DMS114 treated with DMSO at 0.1 percent for 48 hours (cell line): Measurements from ENCODE around the gene ADAMTS3.

Experiments
- DNase-seq: peaks from one replicate; lab custom pipeline; 2025; ENCODE audit not compliant: unreplicated experiment; lab: John Stamatoyannopoulos, UW

Gene ADAMTS3

DNA sequence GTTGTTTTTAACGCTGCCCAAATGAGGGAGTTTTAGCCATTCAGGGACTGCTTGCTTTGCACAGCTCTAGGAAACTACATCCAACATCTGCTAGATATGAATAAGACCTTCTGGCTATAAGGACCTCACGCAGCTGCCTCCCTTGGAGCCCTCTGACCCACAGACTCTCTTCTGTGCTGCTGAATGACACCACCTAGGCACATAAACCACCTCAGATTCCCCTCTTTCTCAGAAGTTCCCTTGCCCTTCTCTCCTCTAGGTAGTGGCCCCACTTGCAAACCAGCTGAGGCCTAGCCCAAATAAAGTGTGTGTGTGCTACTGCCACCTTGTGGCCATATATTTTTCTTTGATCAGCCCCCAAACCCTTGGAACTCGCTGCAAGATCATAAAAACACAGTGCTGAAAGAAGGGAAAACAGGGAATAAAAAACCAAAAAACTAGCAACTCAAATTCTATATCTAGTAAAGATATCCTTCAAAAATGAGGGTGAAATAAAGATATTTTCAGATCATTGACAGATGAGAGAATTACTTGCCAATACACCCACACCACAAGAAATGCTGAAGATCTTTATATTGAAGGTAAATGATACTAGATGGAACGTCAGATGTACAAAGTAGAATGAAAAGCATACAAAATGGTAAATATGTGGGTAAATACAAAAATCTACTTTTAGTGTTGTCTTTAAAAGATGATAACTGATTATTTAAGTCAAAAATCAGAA lies 265.9 kb downstream of the ADAMTS3 start:
- no peak for DNase-seq

- no peak for DNase-seq
These were observed 267.3 kb downstream of the ADAMTS3 start for GRCh38 chr4:72301759-72302158.

GRCh38 chr4:72300126-72300525 lies 268.9 kb downstream of the ADAMTS3 start:
- no peak for DNase-seq

- peak; percentile 39 for DNase-seq
These were observed 273.0 kb downstream of the ADAMTS3 start for GRCh38 chr4:72295966-72296557.

- DNase-seq, result no peak
These were observed 278.3 kb downstream of the ADAMTS3 start for GRCh38 chr4:72290737-72291136.

DNA sequence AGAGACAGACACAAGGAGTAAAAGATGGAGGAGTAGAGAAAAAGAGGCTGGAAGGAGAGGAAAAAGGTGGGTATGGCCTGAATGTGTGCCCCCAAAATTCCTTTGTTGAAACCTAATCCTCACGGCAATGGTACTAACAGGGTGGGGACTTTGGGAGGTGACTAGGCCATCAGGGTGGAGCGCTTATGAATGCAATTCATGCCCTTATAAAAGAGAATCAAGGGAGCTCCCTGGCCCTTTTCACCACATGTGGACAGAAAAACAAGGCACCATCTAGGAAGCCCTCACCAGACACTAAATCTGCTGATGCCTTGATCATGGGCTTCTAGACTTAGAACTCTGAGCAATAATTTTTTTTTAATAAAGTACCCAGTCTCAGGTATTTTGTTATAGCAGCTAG lies 282.1 kb downstream of the ADAMTS3 start:
- DNase-seq, result no peak

DNA sequence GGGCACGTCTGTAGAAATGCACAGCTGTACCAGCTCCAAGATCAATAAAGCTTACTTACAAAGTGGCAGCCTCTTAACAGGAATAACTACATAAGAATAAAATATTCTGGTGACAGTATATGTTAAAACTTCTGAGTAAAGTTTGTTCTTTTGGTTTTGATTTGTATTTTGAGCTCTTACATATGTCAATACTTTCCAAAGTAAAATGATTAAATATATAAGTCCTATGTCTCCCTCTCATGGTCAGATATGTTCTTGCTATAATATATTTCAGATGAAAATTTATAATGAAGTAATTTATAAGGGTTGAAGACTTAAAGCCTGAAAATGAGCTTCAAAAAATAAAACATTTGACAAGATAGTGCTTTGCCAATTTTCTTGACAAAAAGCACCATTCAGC lies 282.8 kb downstream of the ADAMTS3 start:
- DNase-seq, result no peak

DNA sequence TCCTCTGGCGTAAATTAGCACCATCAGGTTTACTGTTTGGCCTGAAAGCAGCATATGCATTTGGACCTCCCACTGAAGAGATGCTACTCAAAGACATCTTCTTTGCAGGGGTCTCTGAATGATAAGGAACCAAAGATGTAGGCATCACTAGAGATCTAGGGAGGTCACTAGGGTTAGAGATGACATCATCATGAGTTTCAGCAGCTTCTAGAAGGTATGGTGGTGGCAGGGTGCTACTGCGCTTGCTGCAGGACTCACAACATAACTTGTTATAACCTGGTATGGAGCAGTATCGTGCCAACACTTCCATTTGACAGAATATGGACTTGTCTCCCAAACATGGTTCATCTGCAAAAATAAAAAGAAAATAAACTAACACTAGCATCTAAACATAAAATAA lies 285.7 kb downstream of the ADAMTS3 start:
- no peak for DNase-seq

- no peak for DNase-seq
These were observed 288.8 kb downstream of the ADAMTS3 start for GRCh38 chr4:72280252-72280651.

DNA sequence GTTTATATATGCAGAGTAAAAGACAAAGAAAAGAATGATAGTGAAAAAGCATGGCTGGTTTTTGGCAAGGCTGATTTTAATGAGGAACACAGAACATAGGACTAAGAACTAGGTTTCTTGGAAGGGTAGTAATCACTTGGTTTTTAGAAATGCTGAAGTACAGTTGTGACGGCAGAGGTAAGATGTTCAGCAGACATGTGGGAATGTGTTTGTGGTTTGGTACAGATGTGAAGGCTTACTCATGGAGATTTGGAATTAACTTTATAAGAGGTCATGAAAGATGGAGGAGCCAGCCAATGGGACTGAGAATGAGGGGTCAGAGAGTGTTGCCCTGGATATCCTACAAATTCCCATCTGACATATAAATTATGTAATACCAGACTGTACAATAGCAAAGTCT lies 293.6 kb downstream of the ADAMTS3 start:
- no peak for DNase-seq

DNA sequence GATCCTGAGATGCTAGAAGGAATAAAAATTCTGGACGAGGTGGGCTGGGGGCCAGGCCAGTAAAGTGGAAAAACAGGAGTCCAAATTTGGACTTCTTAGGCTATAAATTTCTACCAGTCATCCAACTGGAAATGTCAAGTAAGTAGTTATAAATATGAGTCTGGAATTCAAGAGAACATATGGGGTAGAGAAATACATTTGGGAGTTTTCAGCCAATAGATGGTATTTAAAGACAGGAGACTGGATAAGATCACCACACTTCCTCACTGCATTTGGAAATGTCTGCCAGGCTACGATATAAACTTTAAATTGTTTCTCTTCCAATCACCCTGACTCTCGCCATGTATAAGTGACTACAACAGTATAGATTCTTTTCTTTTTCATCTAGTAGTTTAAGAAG lies 294.8 kb downstream of the ADAMTS3 start:
- no peak for DNase-seq

DNA sequence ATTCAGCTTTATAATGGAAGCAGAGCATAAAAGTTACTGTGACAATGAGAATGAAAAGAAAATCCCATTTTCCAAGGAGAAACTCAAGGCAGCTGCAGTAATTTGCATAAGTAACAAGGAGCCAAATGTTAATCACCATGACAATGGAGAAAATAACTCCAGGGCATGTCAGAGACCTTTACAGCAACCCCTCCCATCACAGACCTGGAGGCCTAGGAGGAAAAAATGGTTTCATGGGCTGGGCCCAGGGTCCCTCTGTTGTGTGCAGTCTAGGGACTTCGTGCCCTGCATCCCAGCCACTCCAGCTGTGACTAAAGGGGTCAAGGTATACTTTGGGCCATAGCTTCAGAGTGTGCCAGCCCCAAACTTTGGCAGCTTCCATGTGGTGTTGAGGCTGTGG lies 313.8 kb downstream of the ADAMTS3 start:
- no peak for DNase-seq

- no peak for DNase-seq
These were observed 325.4 kb downstream of the ADAMTS3 start for GRCh38 chr4:72243641-72244040.

DNA sequence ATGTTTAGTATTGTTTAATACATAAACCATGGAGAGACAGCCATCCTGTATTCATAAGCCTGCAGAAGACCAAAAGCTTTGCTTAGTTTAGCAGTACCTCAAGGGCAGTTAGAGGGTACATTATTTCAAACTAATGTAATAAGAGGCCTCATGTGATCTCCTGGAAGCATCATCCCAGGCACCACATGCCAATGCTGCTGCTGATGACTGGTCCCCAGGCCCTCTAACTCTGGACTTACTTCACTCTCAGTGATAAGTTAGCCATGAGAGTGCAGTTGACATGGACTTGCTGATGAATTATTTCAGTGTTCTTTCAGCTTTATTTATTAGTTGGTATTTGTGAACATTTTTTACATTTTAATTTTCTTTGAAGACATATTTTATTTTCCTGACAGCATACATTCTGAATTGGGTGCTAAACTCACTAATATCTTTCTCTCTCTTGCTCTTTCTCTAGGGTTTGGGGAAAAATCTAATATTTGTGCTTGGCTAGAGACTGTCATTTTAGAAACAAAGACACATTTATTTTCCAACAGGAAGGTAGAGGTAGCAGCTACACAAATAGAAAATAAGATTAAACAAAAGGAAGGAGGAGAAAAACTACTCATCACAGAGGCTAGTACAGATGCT lies 329.4 kb downstream of the ADAMTS3 start:
- no peak for DNase-seq
